HEK293 (cell line): ENCODE results near the gene TLE6.
A peak's percentile ranks its signal among the peaks of the same experiment; 100 is the strongest.

Source experiments
- CTCF ChIA-PET: fragments of 350-600 bp; formaldehyde crosslinking; extraction: SDS; loops from one replicate; lab custom pipeline; 2021; ENCODE audit warnings: antibody characterized with exemption; lab: Yijun Ruan, JAX
- POLR2A ChIA-PET: fragments of 300-600 bp; formaldehyde crosslinking; extraction: SDS; loops from one replicate; lab custom pipeline; 2020; ENCODE audit warnings: antibody characterized with exemption, inconsistent platforms; lab: Yijun Ruan, JAX
- H3K27ac ChIP-seq: fragments of 200-500 bp; sonication (Bioruptor generic); 2 replicates; pipeline ENCODE4 v1.5.1; 2014; ENCODE audit warnings: low read depth, low read length, control low read depth, inconsistent platforms; ENCODE audit errors: extremely low read depth
- H3K36me3 ChIP-seq, 2 experiments: fragments of 200-500 bp in 1 of 2; sonication (Bioruptor generic) in 1 of 2; 1 replicate in 1 of 2; 2 replicates in 1 of 2; pipeline ENCODE4 v1.5.1; 2014 to 2017; ENCODE audit warnings: inconsistent platforms in 2 of 2, low read length in 2 of 2; ENCODE audit not compliant: control insufficient read depth in 2 of 2, insufficient read depth in 1 of 2
- H3K4me1 ChIP-seq: fragments of 200-500 bp; sonication (Bioruptor generic); 2 replicates; pipeline ENCODE4 v1.5.1; 2014; ENCODE audit warnings: mild to moderate bottlenecking, low read length, inconsistent platforms; ENCODE audit not compliant: control insufficient read depth, insufficient read depth
- H3K4me3 ChIP-seq: 2 replicates; pipeline ENCODE4 v1.5.1; 2011; ENCODE audit warnings: low read depth, mild to moderate bottlenecking, control low read depth, low read length, moderate library complexity
- H3K9me3 ChIP-seq: fragments of 200-500 bp; sonication (Bioruptor generic); 2 replicates; pipeline ENCODE4 v1.5.1; 2014; ENCODE audit warnings: low read depth, low read length, inconsistent platforms; ENCODE audit not compliant: control insufficient read depth, insufficient read depth
- EGR2 ChIP-seq: fragments of 450-650 bp; formaldehyde crosslinking; IDR thresholded peaks from 2 replicates; pipeline ENCODE4 v1.5.1; 2016; ENCODE audit warnings: low read depth, missing biosample characterization, missing genetic modification characterization
- GLI2 ChIP-seq: fragments of 450-650 bp; formaldehyde crosslinking; IDR thresholded peaks from 2 replicates; pipeline ENCODE4; 2017; ENCODE audit warnings: missing biosample characterization, missing genetic modification characterization, low read depth, borderline replicate concordance
- GLIS1 ChIP-seq: fragments of 450-650 bp; formaldehyde crosslinking; IDR thresholded peaks from 2 replicates; pipeline ENCODE4 v1.5.1; 2016; ENCODE audit warnings: missing biosample characterization, missing genetic modification characterization
- MEIS1 ChIP-seq: sonication (generic); formaldehyde crosslinking; IDR thresholded peaks from 2 replicates; pipeline ENCODE4 v1.8.1; 2022; ENCODE audit warnings: missing genetic modification reagents, mild to moderate bottlenecking, borderline replicate concordance
- SALL2 ChIP-seq: fragments of 450-650 bp; formaldehyde crosslinking; IDR thresholded peaks from 2 replicates; pipeline ENCODE4 v1.5.0; 2017; ENCODE audit warnings: missing biosample characterization, mild to moderate bottlenecking, missing genetic modification characterization, borderline replicate concordance
- SCRT1 ChIP-seq: fragments of 450-650 bp; formaldehyde crosslinking; IDR thresholded peaks from 2 replicates; pipeline ENCODE4 v1.5.1; 2016; ENCODE audit warnings: missing biosample characterization, missing genetic modification characterization, borderline replicate concordance
- SCRT2 ChIP-seq: fragments of 450-650 bp; formaldehyde crosslinking; IDR thresholded peaks from 2 replicates; pipeline ENCODE4 v1.5.1; 2016; ENCODE audit warnings: missing biosample characterization, missing genetic modification characterization
- TSHZ1 ChIP-seq: fragments of 450-650 bp; formaldehyde crosslinking; IDR thresholded peaks from 2 replicates; pipeline ENCODE4 v1.5.1; 2016; ENCODE audit warnings: missing biosample characterization, missing genetic modification characterization, borderline replicate concordance
- ZBTB21 ChIP-seq: fragments of 450-650 bp; formaldehyde crosslinking; IDR thresholded peaks from 2 replicates; pipeline ENCODE4 v1.5.1; 2017; ENCODE audit warnings: missing biosample characterization, missing genetic modification characterization
- ZBTB7A ChIP-seq: fragments of 450-650 bp; formaldehyde crosslinking; IDR thresholded peaks from 2 replicates; pipeline ENCODE4 v1.5.1; 2016; ENCODE audit warnings: low read depth, missing biosample characterization, missing genetic modification characterization
- ZFHX2 ChIP-seq: fragments of 450-650 bp; formaldehyde crosslinking; conservative IDR thresholded peaks from 2 replicates; pipeline ENCODE4 v1.5.1; 2016; ENCODE audit warnings: missing biosample characterization, missing genetic modification characterization
- ZNF132 ChIP-seq: fragments of 450-650 bp; formaldehyde crosslinking; IDR thresholded peaks from 2 replicates; pipeline ENCODE4 v1.5.1; 2017; ENCODE audit warnings: missing biosample characterization, missing genetic modification characterization, borderline replicate concordance
- ZNF133 ChIP-seq: fragments of 450-650 bp; formaldehyde crosslinking; IDR thresholded peaks from 2 replicates; pipeline ENCODE4 v1.5.1; 2016; ENCODE audit warnings: missing biosample characterization, missing genetic modification characterization
- ZNF146 ChIP-seq: fragments of 450-650 bp; formaldehyde crosslinking; IDR thresholded peaks from 2 replicates; pipeline ENCODE4 v1.5.1; 2016; ENCODE audit warnings: missing biosample characterization, missing genetic modification characterization
- ZNF19 ChIP-seq: fragments of 450-650 bp; formaldehyde crosslinking; IDR thresholded peaks from 2 replicates; pipeline ENCODE4; 2016; ENCODE audit warnings: missing biosample characterization, missing genetic modification characterization, low read depth
- ZNF221 ChIP-seq: fragments of 450-650 bp; formaldehyde crosslinking; IDR thresholded peaks from 2 replicates; pipeline ENCODE4 v1.5.1; 2017; ENCODE audit warnings: missing biosample characterization, missing genetic modification characterization, borderline replicate concordance
- ZNF223 ChIP-seq: fragments of 450-650 bp; formaldehyde crosslinking; IDR thresholded peaks from 2 replicates; pipeline ENCODE4 v1.5.1; 2016; ENCODE audit warnings: missing biosample characterization, missing genetic modification characterization
- ZNF292 ChIP-seq: fragments of 450-650 bp; formaldehyde crosslinking; IDR thresholded peaks from 2 replicates; pipeline ENCODE4 v1.5.1; 2016; ENCODE audit warnings: low read depth, missing biosample characterization, missing genetic modification characterization, borderline replicate concordance
- ZNF354C ChIP-seq: fragments of 450-650 bp; formaldehyde crosslinking; IDR thresholded peaks from 2 replicates; pipeline ENCODE4 v1.5.1; 2016; ENCODE audit warnings: missing biosample characterization, missing genetic modification characterization, low read depth, borderline replicate concordance
- ZNF423 ChIP-seq: fragments of 450-650 bp; formaldehyde crosslinking; IDR thresholded peaks from 2 replicates; pipeline ENCODE4 v1.5.1; 2016; ENCODE audit warnings: missing biosample characterization, missing genetic modification characterization
- ZNF530 ChIP-seq: fragments of 450-650 bp; formaldehyde crosslinking; IDR thresholded peaks from 2 replicates; pipeline ENCODE4 v1.5.1; 2016; ENCODE audit warnings: low read depth, missing biosample characterization, missing genetic modification characterization
- ZNF626 ChIP-seq: fragments of 450-650 bp; sonication (Bioruptor Pico); formaldehyde crosslinking; IDR thresholded peaks from 2 replicates; pipeline ENCODE4 v1.5.1; 2018; ENCODE audit warnings: missing biosample characterization, missing genetic modification characterization, inconsistent platforms
- ZNF639 ChIP-seq: fragments of 450-650 bp; formaldehyde crosslinking; IDR thresholded peaks from 2 replicates; pipeline ENCODE4 v1.5.1; 2016; ENCODE audit warnings: missing biosample characterization, missing genetic modification characterization
- ZNF701 ChIP-seq: fragments of 450-650 bp; formaldehyde crosslinking; IDR thresholded peaks from 2 replicates; pipeline ENCODE4 v1.5.1; 2016; ENCODE audit warnings: missing biosample characterization, missing genetic modification characterization

TLE6 gene

GRCh38 chr19:3020321-3020960, 43.1 kb downstream of the TLE6 start:
- ChIA-PET CTCF (no interaction called here), POLR2A (no interaction called here)
- TF ChIP-seq ZNF423 (no peak), SALL2 (tag by site-specific recombination) (no peak), ZBTB21 (tag by site-specific recombination) (no peak), ZNF146 (tag by site-specific recombination) (no peak), TSHZ1 (tag by site-specific recombination) (no peak), ZNF354C (no peak), ZNF292 (tag by site-specific recombination) (no peak), ZNF221 (tag by site-specific recombination) (no peak), ZNF132 (tag by site-specific recombination) (no peak), SCRT1 (no peak), ZNF701 (tag by site-specific recombination) (no peak)
- no peak overlapping the region for H3K27ac ChIP-seq
- no peaks in the 10 kb centered on the region for H3K9me3 ChIP-seq
- H3K4me1 ChIP-seq: no peaks in the 10 kb centered on the region
- H3K36me3 ChIP-seq: no peaks in the 10 kb centered on the region; a peak in 1 of 3 replicates
- H3K4me3 ChIP-seq: no peak overlapping the region

- Histone ChIP-seq H3K27ac (no peak overlapping the region), H3K4me3 (no peak overlapping the region), H3K4me1 (no peaks in the 10 kb centered on the region), H3K9me3 (no peaks in the 10 kb centered on the region), H3K36me3 (no peaks in the 10 kb centered on the region)
- CTCF ChIA-PET: interaction anchor here (0.5 kb wide), 1 partner anchor 51 kb away, joined by 3 read pairs; no protein-coding TSS in a partner anchor
- POLR2A ChIA-PET: interaction anchor here (2.3 kb wide), 1 partner anchor 11 kb away, joined by 8 read pairs; no protein-coding TSS in a partner anchor
- no peak for TF ChIP-seq MEIS1 (CRISPR knock-in tag)
- TF ChIP-seq ZFHX2 (tag by site-specific recombination): 0 out of 2 replicates have a peak, but pooled peaks have one; percentile 12
- no peak for TF ChIP-seq GLI2 (tag by site-specific recombination)
- 0 out of 2 replicates have a peak, but pooled peaks have one; percentile 5 for TF ChIP-seq EGR2
- no peak for TF ChIP-seq SCRT2
Measured at GRCh38 chr19:3024509-3024869, 47.1 kb downstream of the TLE6 start.

GRCh38 chr19:3024870-3025548, 47.6 kb downstream of the TLE6 start:
- no peaks in the 10 kb centered on the region for H3K9me3 ChIP-seq
- CTCF ChIA-PET: interaction anchor here (0.5 to 0.7 kb wide), 2 partner anchors 14 to 50 kb away, joined by 3 to 9 read pairs; no protein-coding TSS in a partner anchor
- H3K4me3 ChIP-seq: no peak overlapping the region
- no peaks in the 10 kb centered on the region for H3K4me1 ChIP-seq
- H3K27ac ChIP-seq: no peak overlapping the region
- POLR2A ChIA-PET: interaction anchor here (2.3 kb wide), 1 partner anchor 11 kb away, joined by 8 read pairs; no protein-coding TSS in a partner anchor
- H3K36me3 ChIP-seq: no peaks in the 10 kb centered on the region
- TF ChIP-seq ZNF639 (no peak), GLIS1 (no peak), ZNF626 (tag by site-specific recombination) (no peak), ZNF133 (tag by site-specific recombination) (no peak), ZNF530 (no peak), GLI2 (tag by site-specific recombination) (no peak), ZNF19 (tag by site-specific recombination) (no peak), EGR2 (no peak), ZBTB7A (tag by site-specific recombination) (no peak), ZNF223 (tag by site-specific recombination) (no peak)
